Rectal smooth muscle tissue (tissue), 1 donor: ENCODE data around the gene SYT7.

Experiments
- H3K27ac ChIP-seq: one replicate; pipeline ENCODE4 v1.7.0; 2013; ENCODE audit warnings: low read depth, low read length, inconsistent platforms
- H3K27me3 ChIP-seq: one replicate; pipeline ENCODE4 v1.7.0; 2013; ENCODE audit warnings: low read length; ENCODE audit not compliant: control insufficient read depth, insufficient read depth
- H3K36me3 ChIP-seq: one replicate; pipeline ENCODE4 v1.7.0; 2013; ENCODE audit warnings: low read length; ENCODE audit not compliant: control insufficient read depth, insufficient read depth
- H3K4me1 ChIP-seq: one replicate; pipeline ENCODE4 v1.7.0; 2013; ENCODE audit warnings: low read length; ENCODE audit not compliant: control insufficient read depth, insufficient read depth
- H3K4me3 ChIP-seq: one replicate; pipeline ENCODE4 v1.7.0; 2013; ENCODE audit warnings: low read length
- H3K9ac ChIP-seq: one replicate; pipeline ENCODE4 v1.7.0; 2013; ENCODE audit warnings: low read length

The SYT7 gene

DNA sequence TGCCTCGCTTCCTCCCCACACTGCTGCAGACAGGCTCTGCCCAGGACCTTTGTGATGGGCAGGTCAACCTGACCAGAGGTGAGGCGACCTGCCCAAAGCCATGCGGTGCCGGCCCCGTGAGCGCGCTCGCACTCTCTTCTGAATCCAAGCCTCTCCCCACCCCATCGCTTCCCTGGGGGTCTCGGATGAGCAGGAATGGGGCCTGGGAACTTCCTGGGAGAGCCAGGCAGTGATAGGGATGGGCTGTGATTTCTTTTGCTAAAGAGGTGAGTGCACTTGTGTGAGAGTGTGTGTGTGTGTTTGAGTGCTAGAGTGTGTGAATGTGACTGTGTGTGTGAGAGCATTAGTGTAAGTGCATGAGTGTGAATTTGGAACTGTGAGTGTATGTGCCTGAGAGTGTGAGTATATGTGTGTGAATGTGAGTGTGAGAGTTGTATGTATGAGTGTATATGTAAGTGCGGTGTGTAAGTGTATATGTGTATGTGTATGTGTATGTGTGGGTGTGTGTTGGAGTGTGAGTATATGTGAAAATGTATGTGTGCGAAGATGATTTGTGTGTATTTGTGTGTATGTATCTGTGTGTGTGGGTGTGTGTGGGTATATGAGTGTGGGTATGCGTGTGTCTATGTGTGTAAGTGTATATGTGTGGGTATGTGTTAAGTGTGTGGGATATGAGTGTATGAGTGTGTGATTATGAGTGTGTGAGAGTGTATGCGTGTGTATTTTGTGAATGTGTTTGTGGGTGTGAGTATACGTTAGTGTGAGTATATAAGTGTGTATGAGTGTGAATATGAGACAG, 84.1 kb downstream of the SYT7 start:
- Histone ChIP-seq H3K4me3 (no peak overlapping the region), H3K4me1 (no peaks in the 10 kb centered on the region), H3K36me3 (no peaks in the 10 kb centered on the region), H3K9ac (no peak overlapping the region), H3K27me3 (no peaks in the 10 kb centered on the region), H3K27ac (no peak overlapping the region)

DNA sequence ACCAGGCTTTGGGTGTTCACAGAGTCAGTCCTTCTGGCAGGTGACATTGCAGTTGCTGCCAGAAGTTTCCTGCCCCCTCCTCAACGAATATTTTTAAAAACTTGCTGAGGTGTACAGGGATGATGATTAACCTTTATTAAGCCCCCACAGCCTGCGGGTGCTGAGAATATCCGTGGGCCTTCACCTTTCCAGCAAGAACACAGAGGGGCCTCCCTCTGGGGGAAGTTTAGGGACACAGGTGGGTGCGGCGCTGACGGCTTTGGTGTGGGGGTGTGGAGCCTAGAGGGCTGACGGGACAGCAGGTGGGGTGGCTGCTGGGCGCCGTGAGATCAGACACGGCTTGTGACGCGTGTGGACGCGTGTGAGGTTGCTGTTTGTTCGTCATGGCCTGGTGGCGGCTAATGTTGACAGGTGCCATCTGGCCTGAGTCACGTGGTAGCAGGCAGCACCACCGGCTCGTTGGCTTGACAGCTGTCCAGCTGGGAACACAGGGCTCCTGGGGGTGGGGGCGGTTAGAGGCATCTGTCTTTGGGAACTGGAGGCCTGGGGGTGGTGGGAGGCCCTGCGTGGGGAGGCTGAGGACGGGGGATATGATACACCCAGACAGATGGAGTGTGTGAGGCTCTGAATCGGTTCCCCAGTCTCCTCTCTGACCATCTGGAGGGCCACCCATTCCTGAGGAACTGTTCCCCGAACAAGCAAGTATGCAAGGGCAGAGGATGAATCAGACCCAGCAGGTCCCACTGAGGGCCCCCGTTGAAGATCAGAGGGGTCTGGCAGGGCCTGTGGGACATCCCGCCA, 84.9 kb downstream of the SYT7 start:
- Histone ChIP-seq H3K4me3 (no peak overlapping the region), H3K27me3 (no peaks in the 10 kb centered on the region), H3K4me1 (no peaks in the 10 kb centered on the region), H3K36me3 (no peaks in the 10 kb centered on the region), H3K27ac (no peak overlapping the region), H3K9ac (no peak overlapping the region)

DNA sequence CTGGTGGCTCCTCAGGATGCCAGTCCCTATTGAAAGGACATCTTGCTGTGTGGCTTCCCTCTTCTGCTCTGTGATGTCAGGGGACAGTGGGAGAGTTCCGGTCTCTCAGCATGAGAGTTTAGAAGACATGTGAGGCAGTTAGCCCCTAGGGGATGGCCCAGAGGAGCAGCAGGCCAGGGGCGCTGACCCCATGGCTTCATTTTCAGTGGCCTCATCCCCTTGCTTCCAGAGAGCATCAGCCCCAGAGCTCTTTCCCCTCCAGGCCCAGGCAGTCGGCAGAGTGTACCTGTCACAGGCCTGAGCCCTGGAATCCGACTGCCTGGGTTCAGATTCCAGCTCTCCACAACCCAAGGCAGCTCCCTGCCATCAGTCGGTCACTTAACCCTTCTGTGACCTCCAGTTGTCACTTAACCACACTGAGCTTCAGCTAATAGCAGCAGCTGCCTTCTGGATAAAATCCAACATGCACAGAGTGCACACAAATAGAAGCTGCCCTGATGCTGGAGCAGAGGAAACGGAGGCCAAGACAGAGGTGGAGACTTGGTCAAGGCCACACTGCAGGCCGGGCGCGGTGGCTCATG, 86.4 kb downstream of the SYT7 start:
- Histone ChIP-seq H3K27ac (no peak overlapping the region), H3K27me3 (no peaks in the 10 kb centered on the region), H3K4me1 (peaks cover 12% of the 10 kb centered on the region), H3K9ac (no peak overlapping the region), H3K4me3 (no peak overlapping the region), H3K36me3 (no peaks in the 10 kb centered on the region)

DNA sequence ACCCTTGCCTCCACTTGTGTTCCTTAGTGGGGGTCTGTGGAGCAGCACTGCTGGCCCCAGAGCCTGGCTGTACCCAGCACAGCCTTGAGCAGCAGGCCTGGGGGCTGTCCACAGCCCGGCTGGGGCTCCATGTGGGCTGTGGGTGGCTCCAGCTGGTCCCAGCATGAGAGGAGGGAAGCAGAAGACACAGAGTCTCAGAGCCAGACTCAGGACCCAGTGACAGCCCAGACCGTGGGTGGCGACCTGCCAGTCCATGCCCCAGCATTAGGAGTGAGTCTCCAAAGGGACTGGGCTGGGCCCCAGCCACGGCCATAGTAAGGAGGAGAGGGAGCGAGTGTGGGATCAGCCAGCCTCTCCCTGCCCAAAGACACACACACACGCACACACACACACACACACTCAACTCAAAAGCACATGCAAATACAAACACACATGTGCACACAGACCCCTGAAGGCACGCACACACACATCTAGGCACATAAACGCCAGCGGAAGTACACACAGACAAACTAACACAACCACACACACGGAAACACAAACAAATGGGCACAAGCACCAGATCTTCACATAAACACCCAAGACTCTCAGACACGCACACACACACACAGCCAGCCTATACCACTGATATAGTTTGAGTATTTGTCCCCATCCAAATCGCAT, 89.0 kb downstream of the SYT7 start:
- H3K36me3 ChIP-seq = no peaks in the 10 kb centered on the region
- no peak overlapping the region for H3K4me3 ChIP-seq
- H3K9ac ChIP-seq = no peak overlapping the region
- peaks cover 21% of the 10 kb centered on the region for H3K4me1 ChIP-seq
- H3K27ac ChIP-seq = no peak overlapping the region
- no peaks in the 10 kb centered on the region for H3K27me3 ChIP-seq

DNA sequence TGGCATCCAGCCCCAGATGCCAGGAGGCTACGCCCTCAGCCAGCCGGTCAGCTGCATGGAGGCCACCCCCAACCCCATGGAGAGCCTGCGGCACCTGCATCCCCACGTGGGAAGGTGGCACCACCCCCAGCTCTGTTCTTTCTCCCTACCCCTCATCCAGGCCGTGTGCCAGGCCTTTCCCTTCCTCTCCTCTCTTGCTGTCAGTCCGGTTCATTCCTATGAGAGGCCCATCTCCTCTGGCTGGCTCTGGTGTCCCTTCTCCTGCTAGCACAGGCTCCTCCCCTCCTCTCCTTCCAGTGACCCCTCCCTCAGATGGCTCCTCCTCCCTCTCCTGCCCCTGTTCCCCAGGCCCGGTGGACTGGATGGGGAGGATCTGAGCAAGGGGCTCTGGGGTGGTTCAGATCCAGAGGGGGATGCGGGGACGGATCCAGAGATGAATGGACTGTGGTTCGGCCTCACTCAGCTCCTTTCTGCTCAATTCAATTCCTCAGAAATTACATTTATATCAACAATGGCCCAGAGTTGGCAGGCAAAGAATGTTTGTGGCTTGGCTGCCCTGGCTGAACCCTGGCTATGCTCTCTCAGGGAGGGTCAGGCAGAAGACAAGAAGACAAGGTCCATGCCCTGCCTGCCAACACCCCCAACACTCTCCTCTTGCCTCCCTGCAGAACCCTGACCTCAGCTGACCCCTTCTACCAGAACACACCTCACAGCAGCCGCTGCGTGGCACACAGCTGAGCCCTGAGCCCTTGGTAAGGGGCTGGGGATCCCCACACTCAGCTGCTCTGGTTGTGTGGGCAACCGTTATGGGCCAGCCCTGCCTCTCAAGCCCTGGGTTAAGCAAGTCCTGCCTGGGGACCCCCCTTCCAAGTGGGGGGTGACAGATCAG, 90.8 kb downstream of the SYT7 start:
- Histone ChIP-seq H3K9ac (no peak overlapping the region), H3K36me3 (no peaks in the 10 kb centered on the region), H3K27ac (peak overlapping the region; percentile 31), H3K27me3 (no peaks in the 10 kb centered on the region), H3K4me1 (peaks cover 21% of the 10 kb centered on the region), H3K4me3 (no peak overlapping the region)

DNA sequence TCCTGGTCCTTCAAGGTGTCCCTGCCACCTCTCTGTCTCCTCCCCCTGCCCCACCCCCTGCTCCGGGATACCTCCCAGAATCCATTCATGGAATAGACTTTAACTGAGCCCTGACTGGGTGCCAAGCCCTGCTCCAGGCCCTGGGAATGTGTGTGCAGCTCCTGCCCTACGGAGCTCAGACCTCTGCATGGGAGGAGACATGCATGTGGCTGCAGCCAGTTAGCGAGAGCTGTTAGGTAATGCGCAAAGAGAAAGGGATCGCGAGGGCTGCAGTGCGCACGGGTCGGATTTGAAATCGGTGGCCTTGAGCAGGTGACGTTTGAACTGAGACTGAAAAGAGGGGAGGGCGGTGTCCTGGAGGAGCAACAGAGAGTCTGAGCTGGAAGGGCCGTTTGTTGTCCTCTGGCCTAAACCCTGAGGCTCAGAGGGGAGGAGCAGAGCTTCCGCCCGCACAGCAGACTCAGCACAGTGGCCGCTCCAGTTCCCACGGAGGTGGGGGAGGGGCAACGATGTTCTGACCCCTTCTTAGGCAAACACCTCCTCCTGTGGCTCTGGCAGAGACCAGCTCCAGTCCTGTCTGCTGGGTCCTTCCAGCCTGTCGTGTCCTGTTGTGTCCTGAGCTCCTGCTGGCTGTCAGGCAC, 92.1 kb downstream of the SYT7 start:
- no peak overlapping the region for H3K9ac ChIP-seq
- peak overlapping the region; percentile 51 for H3K27ac ChIP-seq
- peak overlapping the region; percentile 33 for H3K4me3 ChIP-seq
- H3K4me1 ChIP-seq = peaks cover 21% of the 10 kb centered on the region
- no peaks in the 10 kb centered on the region for H3K27me3 ChIP-seq
- no peaks in the 10 kb centered on the region for H3K36me3 ChIP-seq

DNA sequence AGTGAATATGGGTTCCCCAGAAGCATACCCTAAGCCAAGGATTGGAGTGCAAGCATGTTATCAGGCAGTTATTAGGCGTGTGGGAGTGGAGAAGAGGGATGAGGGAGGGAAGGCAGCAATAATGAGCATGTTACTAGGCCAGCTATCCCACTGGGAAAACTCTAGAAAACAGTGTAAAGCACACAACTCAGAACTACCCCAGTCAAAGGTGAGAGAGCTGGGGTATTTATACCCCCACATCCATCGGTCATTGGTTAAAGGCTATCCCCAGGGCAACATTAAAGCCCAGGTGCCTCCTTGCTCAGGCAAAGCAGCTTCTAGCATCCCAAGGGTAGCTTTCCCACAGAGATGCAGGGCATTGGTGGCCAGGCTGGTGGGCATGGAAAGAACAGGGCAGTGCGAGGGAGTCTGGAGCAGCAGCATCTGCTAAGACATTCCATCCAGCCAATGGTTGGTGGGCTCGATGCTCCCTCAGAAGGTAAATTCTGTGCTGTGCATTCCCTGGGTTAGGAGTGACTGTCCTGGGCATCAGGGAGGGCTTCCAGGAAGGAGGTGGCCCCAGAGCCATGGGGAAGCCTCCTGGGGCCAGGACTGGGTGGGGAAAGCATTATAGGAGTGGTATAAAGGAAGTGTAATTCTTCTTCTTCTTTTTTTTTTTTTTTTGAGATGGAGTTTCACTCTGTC, 93.4 kb downstream of the SYT7 start:
- Histone ChIP-seq H3K27ac (no peak overlapping the region), H3K27me3 (no peaks in the 10 kb centered on the region), H3K4me1 (peaks cover 21% of the 10 kb centered on the region), H3K9ac (no peak overlapping the region), H3K4me3 (no peak overlapping the region), H3K36me3 (no peaks in the 10 kb centered on the region)

DNA sequence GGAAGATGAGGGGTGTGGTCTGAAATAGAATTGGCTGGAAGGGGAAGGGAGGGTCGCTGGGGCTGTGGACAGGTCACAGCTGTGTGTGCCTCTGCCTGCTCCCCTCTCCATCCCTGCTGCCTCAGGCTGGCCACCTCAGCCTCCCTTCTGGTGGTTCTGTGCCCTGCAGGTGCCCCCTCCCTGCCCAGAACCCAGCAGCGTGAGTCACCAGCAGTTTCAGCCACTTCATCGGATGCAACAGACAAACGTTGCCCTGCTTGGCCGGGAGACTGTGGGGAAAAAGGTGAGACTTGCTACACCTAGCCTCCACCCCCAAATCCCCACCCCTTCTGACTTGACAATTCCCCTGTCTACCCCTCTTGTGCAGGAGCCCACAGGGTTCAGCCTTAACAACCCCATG, 94.1 kb downstream of the SYT7 start:
- H3K4me3 ChIP-seq = no peak overlapping the region
- no peaks in the 10 kb centered on the region for H3K36me3 ChIP-seq
- no peak overlapping the region for H3K9ac ChIP-seq
- H3K4me1 ChIP-seq = peaks cover 21% of the 10 kb centered on the region
- H3K27ac ChIP-seq = no peak overlapping the region
- H3K27me3 ChIP-seq = no peaks in the 10 kb centered on the region

DNA sequence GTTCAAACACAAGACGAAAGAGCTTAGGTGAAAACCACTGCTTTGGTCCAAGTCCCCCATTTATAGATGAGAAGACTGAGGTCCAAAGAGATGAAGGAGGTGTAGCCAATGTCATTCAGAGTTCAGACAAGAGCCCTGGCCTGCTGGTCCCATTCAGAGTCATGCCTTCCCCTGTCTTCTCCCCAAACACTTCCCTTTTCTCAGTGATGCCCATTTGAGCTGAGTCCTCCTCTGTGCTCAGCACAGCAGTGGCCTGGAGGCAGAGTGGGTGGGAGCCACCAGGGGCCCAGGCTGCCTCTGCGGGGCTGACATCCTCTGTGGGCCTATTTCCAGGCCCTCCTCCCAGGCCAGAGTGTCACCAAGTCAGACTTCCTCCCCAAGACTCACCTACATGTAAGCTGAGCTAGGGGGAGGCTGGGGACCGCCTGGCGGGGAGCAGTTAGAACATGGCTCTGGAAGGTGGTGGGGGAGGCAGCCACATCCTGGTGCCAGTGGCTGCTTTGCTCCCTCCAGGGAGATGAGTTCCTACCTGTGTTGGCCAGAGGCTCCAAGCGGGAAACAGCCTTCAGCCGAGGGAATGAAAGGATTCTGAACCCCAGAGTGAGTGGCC, 94.8 kb downstream of the SYT7 start:
- H3K4me1 ChIP-seq = peaks cover 21% of the 10 kb centered on the region
- H3K4me3 ChIP-seq = no peak overlapping the region
- no peaks in the 10 kb centered on the region for H3K27me3 ChIP-seq
- H3K27ac ChIP-seq = no peak overlapping the region
- no peaks in the 10 kb centered on the region for H3K36me3 ChIP-seq
- H3K9ac ChIP-seq = no peak overlapping the region

DNA sequence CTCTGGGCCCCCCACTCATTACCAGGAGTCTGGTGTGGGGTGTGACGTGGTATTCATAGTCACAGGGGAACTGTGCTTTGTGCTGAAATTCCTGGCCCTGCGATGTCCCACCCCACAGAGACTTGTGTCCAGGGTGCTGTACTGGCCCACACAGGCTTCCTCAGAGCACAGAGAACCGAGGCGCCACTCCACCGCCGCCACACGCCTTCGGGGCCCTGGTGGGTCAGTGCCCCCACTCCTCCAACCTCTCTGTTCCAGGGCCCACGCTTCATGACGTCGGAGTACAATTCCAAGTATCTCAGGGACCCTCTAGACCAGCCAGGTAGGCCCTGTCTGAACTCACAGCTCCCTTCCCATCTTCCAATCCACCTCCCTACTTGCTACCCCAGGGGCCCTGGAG, 95.8 kb downstream of the SYT7 start:
- H3K9ac ChIP-seq = no peak overlapping the region
- peaks cover 15% of the 10 kb centered on the region for H3K4me1 ChIP-seq
- H3K27me3 ChIP-seq = no peaks in the 10 kb centered on the region
- H3K27ac ChIP-seq = no peak overlapping the region
- no peak overlapping the region for H3K4me3 ChIP-seq
- H3K36me3 ChIP-seq = no peaks in the 10 kb centered on the region

DNA sequence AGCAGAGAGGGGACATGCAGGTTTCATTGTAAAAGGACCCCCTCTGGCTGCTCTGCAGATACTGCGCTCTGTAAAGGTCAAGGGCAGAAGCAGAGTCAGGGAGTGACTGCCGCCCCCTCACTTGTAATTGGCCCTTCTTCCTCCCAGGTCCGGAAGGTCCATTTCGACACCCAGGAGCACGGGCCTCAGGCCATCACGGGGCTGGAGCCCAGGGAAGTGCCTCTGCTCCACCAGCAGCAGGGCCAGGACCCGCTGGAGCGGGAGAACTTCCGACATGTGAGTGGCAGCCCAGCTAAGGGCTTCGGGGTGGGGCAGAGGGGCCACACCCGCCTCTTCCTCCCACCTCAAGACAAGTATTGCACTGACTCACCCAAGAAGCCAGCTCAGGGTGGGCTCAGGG, 96.3 kb downstream of the SYT7 start:
- H3K9ac ChIP-seq = no peak overlapping the region
- H3K36me3 ChIP-seq = no peaks in the 10 kb centered on the region
- H3K4me3 ChIP-seq = no peak overlapping the region
- peaks cover 10% of the 10 kb centered on the region for H3K4me1 ChIP-seq
- no peak overlapping the region for H3K27ac ChIP-seq
- H3K27me3 ChIP-seq = no peaks in the 10 kb centered on the region
